GM18517 (cell line): ENCODE results near the gene PSENEN.
"Not testable (repeated sequence)": the region's sequence is repeated elsewhere in the genome, so short reads cannot be mapped to it uniquely, and the experiment has no call there.

ENCODE experiments used
- ATAC-seq: cut with Tn5 transposase; IDR thresholded peaks from one replicate; pipeline ENCODE4 v1.9.1; 2021; ENCODE audit warnings: mild to moderate bottlenecking, moderate library complexity; ENCODE audit not compliant: unreplicated experiment

PSENEN gene

GRCh38 chr19:35718345-35719041 is 27.0 kb upstream of the PSENEN start:
- no peak for ATAC-seq

GRCh38 chr19:35719402-35720162 is 25.9 kb upstream of the PSENEN start:
- no peak for ATAC-seq

- ATAC-seq = no peak
Measured at GRCh38 chr19:35720163-35720524, 25.3 kb upstream of the PSENEN start.

- no peak for ATAC-seq
Measured at GRCh38 chr19:35720648-35721047, 24.8 kb upstream of the PSENEN start.

- ATAC-seq = no peak
Measured at GRCh38 chr19:35721374-35721773, 24.1 kb upstream of the PSENEN start.

- ATAC-seq = no peak
Measured at GRCh38 chr19:35722461-35722860, 23.0 kb upstream of the PSENEN start.

GRCh38 chr19:35722897-35723296 is 22.6 kb upstream of the PSENEN start:
- no peak for ATAC-seq

- ATAC-seq = no peak
Measured at GRCh38 chr19:35723671-35724070, 21.8 kb upstream of the PSENEN start.

- ATAC-seq = not testable (repeated sequence)
Measured at GRCh38 chr19:35724132-35724531, 21.3 kb upstream of the PSENEN start.

GRCh38 chr19:35724560-35724959 is 20.9 kb upstream of the PSENEN start:
- no peak for ATAC-seq

GRCh38 chr19:35725216-35725861 is 20.1 kb upstream of the PSENEN start:
- ATAC-seq = no peak

- no peak for ATAC-seq
Measured at GRCh38 chr19:35727053-35727955, 18.1 kb upstream of the PSENEN start.

GRCh38 chr19:35727956-35728706 is 17.3 kb upstream of the PSENEN start:
- no peak for ATAC-seq

- ATAC-seq = no peak
Measured at GRCh38 chr19:35729021-35729420, 16.4 kb upstream of the PSENEN start.

- no peak for ATAC-seq
Measured at GRCh38 chr19:35729763-35730162, 15.7 kb upstream of the PSENEN start.

- no peak for ATAC-seq
Measured at GRCh38 chr19:35730326-35730725, 15.1 kb upstream of the PSENEN start.

GRCh38 chr19:35731353-35731752 is 14.1 kb upstream of the PSENEN start:
- no peak for ATAC-seq

- no peak for ATAC-seq
Measured at GRCh38 chr19:35731779-35732405, 13.6 kb upstream of the PSENEN start.

GRCh38 chr19:35732540-35733179 is 12.8 kb upstream of the PSENEN start:
- ATAC-seq = no peak
